ENCODE data around the gene EPSTI1.
A peak's percentile ranks its signal among the peaks of the same experiment; 100 is the strongest.
"Not testable (repeated sequence)": the region's sequence is repeated elsewhere in the genome, so short reads cannot be mapped to it uniquely, and the experiment has no call there.

The EPSTI1 gene

DNA sequence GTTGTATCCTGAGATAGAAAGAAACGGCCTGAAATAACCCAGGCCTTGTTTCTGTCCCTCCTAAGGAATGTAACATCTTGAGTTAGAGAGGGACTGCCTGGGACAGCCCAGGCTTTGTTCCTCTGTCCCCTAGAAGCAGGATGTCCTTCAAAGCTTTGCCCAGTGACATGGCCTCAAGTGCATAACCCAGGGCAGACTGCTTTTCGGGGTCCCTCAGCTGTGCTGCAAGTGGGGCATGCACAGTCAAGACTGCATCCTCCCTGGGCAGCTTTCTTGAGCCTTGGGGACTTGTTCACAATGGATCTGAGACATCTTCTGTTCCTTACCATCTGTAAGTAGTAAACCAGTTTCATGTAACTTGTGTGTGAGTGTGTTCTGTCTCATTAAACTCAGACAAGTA, 7.5 kb upstream of the EPSTI1 start:
- no peaks in the 10 kb centered on the region for H3K9me3 Mint-ChIP-seq
- H3K4me3 Mint-ChIP-seq, result no peak overlapping the region
- ATAC-seq (replicated peaks), result no peak
- H3K4me1 Mint-ChIP-seq (ENCODE audit: low read depth in 2 of 2), result no peaks in the 10 kb centered on the region
- no peak for DNase-seq
- peaks cover 2% of the 10 kb centered on the region for H3K36me3 Mint-ChIP-seq (ENCODE audit: insufficient read depth)
- no peak overlapping the region for H3K27ac Mint-ChIP-seq
- H3K27me3 Mint-ChIP-seq, result no peaks in the 10 kb centered on the region

DNA sequence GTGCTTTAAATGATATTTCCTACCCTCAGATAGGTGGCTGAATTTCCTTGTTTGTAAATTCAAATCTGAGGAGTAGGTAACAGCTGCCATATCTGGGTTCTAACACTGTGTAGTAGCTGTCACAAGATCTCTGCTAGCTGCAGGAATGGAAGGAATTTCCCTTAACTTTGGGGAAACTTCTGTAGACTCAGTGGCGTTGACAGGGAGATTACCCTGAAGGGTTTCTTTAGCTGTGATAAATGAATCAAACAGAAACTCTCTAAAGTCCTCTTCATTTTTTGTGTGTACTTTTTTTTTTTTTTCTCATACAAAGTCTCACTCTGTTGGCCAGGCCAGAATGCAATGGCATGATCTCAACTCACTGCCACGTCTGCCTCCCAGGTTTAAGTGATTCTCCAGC, 5.3 kb upstream of the EPSTI1 start:
- Mint-ChIP-seq H3K27me3 (no peaks in the 10 kb centered on the region), H3K27ac (no peak overlapping the region), H3K4me3 (no peak overlapping the region), H3K9me3 (no peaks in the 10 kb centered on the region), H3K36me3 (ENCODE audit: insufficient read depth) (peaks cover 3% of the 10 kb centered on the region), H3K4me1 (ENCODE audit: low read depth in 2 of 2) (peaks cover 7 to 11% of the 10 kb centered on the region in 2 donors)
- no peak for DNase-seq
- ATAC-seq (replicated peaks), result no peak

GRCh38 chr13:42996584-42996983, 4.5 kb upstream of the EPSTI1 start:
- ATAC-seq (replicated peaks), result no peak
- Mint-ChIP-seq H3K4me1 (ENCODE audit: low read depth in 2 of 2) (peaks cover 10 to 19% of the 10 kb centered on the region in 2 donors), H3K27ac (no peak overlapping the region), H3K9me3 (no peaks in the 10 kb centered on the region), H3K27me3 (no peaks in the 10 kb centered on the region), H3K4me3 (no peak overlapping the region), H3K36me3 (ENCODE audit: insufficient read depth) (peaks cover 10% of the 10 kb centered on the region)
- no peak for DNase-seq

- Mint-ChIP-seq H3K4me1 (ENCODE audit: low read depth in 2 of 2) (peaks cover 20 to 25% of the 10 kb centered on the region in 2 donors), H3K36me3 (ENCODE audit: insufficient read depth) (peaks cover 8% of the 10 kb centered on the region), H3K27me3 (no peaks in the 10 kb centered on the region), H3K27ac (peak overlapping the region in 1 of 2 donors; percentile 80), H3K4me3 (no peak overlapping the region), H3K9me3 (no peaks in the 10 kb centered on the region)
- DNase-seq (no peak), ATAC-seq (replicated peaks) (no peak)
These were observed 2.8 kb upstream of the EPSTI1 start for GRCh38 chr13:42994878-42995277.

GRCh38 chr13:42992764-42993122, 702 bp upstream of the EPSTI1 start:
- DNase-seq, result peak in 1 of 3 experiments; percentile 24
- Mint-ChIP-seq H3K9me3 (no peaks in the 10 kb centered on the region), H3K4me1 (ENCODE audit: low read depth in 2 of 2) (peaks cover 20 to 28% of the 10 kb centered on the region in 2 donors), H3K4me3 (peak overlapping the region; percentile 95 to 96), H3K27me3 (no peaks in the 10 kb centered on the region), H3K36me3 (ENCODE audit: insufficient read depth) (peaks cover 8% of the 10 kb centered on the region), H3K27ac (peak overlapping the region; percentile 99)
- ATAC-seq (replicated peaks), result no peak

- H3K36me3 Mint-ChIP-seq (ENCODE audit: insufficient read depth); ATAC-seq (replicated peaks); H3K9me3 Mint-ChIP-seq; H3K27me3 Mint-ChIP-seq: not testable (repeated sequence)
- Mint-ChIP-seq H3K27ac (peak overlapping the region; percentile 99), H3K4me1 (ENCODE audit: low read depth in 2 of 2) (peaks cover 20 to 28% of the 10 kb centered on the region in 2 donors), H3K4me3 (peak overlapping the region; percentile 95 to 96)
- peak in 1 of 3 experiments; percentile 6 for DNase-seq
These were observed 676 bp downstream of the EPSTI1 start for GRCh38 chr13:42991233-42991897.

DNA sequence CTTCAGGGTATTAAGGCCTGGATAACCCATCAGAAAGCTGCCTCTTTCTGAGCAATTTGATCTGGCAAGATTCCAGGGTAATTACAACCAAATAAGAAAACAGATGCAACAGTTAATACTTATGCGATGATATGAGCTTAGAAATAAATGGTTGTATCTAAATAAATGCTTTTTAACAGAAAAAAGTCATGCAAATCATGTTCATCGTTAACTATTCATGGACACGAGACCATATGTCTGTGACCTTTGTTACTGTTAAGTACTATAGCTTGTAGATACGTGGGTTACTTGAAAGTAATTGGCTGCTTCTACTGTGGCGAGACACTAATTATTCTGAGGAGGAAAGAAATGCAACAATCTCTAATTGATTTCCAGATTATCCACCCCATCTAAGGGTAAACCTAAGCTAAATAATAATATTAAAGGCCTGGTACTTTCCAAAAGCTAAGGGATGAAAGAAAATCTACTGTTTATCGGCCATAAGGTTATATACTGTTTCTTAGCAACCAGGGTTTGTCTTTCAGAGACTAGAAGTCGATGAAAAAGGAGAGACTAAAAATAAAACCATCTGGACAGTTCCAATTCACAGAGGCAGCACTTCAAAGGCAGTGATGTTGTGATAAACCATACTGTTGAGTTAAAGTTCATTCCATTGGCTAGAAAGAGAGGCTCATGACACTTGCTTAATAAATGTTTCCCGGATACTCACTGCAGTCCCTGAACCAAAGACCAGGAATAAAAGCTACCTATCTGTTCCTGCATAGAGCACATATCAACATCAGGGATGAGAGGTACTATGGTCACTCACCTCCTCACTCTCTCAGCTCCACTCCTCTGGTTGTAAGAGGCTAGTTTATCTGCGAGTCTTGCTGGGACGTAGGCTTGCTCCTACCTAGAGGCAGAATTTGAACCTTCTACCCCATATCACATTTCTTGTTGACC, 1.5 kb downstream of the EPSTI1 start:
- Mint-ChIP-seq H3K27me3 (no peaks in the 10 kb centered on the region), H3K36me3 (ENCODE audit: insufficient read depth) (peaks cover 8% of the 10 kb centered on the region), H3K4me1 (ENCODE audit: low read depth in 2 of 2) (peaks cover 20 to 33% of the 10 kb centered on the region in 2 donors), H3K27ac (peak overlapping the region; percentile 99), H3K4me3 (peak overlapping the region; percentile 95 to 96), H3K9me3 (no peaks in the 10 kb centered on the region)
- ATAC-seq (replicated peaks), result peak; percentile 20
- DNase-seq, result peak in 1 of 3 experiments; percentile 1

DNA sequence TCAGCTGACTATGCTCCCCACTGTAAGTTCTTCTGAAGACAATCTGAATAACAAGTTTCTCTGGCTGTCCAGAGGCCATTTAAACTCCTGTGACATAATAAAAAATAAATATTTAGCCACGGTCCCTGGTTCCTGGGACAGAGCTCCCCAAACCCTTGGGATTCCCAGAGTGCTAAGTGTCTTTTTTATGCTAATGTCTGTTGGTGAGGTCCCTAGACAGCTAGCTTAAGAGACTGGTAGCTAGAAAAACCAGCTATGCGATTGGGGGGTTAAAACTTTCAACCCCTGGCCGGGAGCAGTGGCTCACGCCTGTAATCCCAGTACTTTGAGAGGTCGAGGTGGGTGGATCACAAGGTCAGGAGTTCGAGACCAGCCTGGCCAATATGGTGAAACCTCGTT, 5.9 kb downstream of the EPSTI1 start:
- H3K4me3 Mint-ChIP-seq, result no peak overlapping the region
- H3K4me1 Mint-ChIP-seq (ENCODE audit: low read depth in 2 of 2), result peaks cover 9 to 34% of the 10 kb centered on the region in 2 donors
- no peaks in the 10 kb centered on the region for H3K27me3 Mint-ChIP-seq
- H3K27ac Mint-ChIP-seq, result no peak overlapping the region
- no peaks in the 10 kb centered on the region for H3K9me3 Mint-ChIP-seq
- DNase-seq (no peak), ATAC-seq (replicated peaks) (no peak)
- no peaks in the 10 kb centered on the region for H3K36me3 Mint-ChIP-seq (ENCODE audit: insufficient read depth)

GRCh38 chr13:42985312-42986175, 6.5 kb downstream of the EPSTI1 start:
- Mint-ChIP-seq H3K27me3 (no peaks in the 10 kb centered on the region), H3K4me3 (no peak overlapping the region), H3K9me3 (no peaks in the 10 kb centered on the region), H3K27ac (no peak overlapping the region), H3K4me1 (ENCODE audit: low read depth in 2 of 2) (peaks cover 6 to 34% of the 10 kb centered on the region in 2 donors), H3K36me3 (ENCODE audit: insufficient read depth) (no peaks in the 10 kb centered on the region)
- DNase-seq (no peak), ATAC-seq (replicated peaks) (no peak)

- H3K4me1 Mint-ChIP-seq (ENCODE audit: low read depth in 2 of 2), result peaks cover 7 to 32% of the 10 kb centered on the region in 2 donors
- peak overlapping the region in 1 of 2 donors; percentile 1 for H3K27ac Mint-ChIP-seq
- ATAC-seq (replicated peaks) (no peak), DNase-seq (no peak)
- no peak overlapping the region for H3K4me3 Mint-ChIP-seq
- H3K36me3 Mint-ChIP-seq (ENCODE audit: insufficient read depth), result no peaks in the 10 kb centered on the region
- H3K27me3 Mint-ChIP-seq, result no peaks in the 10 kb centered on the region
- no peaks in the 10 kb centered on the region for H3K9me3 Mint-ChIP-seq
These were observed 7.3 kb downstream of the EPSTI1 start for GRCh38 chr13:42984691-42985090.

- H3K27me3 Mint-ChIP-seq, result no peaks in the 10 kb centered on the region
- no peak for ATAC-seq (replicated peaks)
- no peak for DNase-seq
- H3K4me3 Mint-ChIP-seq, result no peak overlapping the region
- peaks cover 7 to 31% of the 10 kb centered on the region in 2 donors for H3K4me1 Mint-ChIP-seq (ENCODE audit: low read depth in 2 of 2)
- no peak overlapping the region for H3K27ac Mint-ChIP-seq
- H3K36me3 Mint-ChIP-seq (ENCODE audit: insufficient read depth), result peaks cover 3% of the 10 kb centered on the region
- H3K9me3 Mint-ChIP-seq, result no peaks in the 10 kb centered on the region
These were observed 8.0 kb downstream of the EPSTI1 start for GRCh38 chr13:42984026-42984425.

DNA sequence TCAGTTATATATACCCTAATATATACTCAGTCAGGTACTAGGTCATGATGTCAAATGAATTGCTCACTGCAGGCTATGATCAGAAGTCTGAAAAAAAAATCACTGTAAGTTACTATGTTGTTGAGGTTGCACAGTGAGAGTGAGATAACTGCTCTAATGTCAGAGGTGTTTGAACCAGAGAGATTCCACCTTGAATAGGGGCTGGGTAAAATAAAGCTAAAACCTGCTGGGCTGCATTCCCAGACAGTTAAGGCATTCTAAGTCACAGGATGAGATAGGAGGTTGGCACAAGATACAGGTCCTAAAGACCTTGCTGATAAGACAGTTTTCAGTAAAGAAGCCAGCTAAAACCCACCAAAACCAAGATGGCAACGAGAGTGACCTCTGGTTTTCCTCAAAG, 10.2 kb downstream of the EPSTI1 start:
- H3K36me3 Mint-ChIP-seq (ENCODE audit: insufficient read depth), result peaks cover 4% of the 10 kb centered on the region
- ATAC-seq (replicated peaks), result no peak
- no peaks in the 10 kb centered on the region for H3K9me3 Mint-ChIP-seq

DNA sequence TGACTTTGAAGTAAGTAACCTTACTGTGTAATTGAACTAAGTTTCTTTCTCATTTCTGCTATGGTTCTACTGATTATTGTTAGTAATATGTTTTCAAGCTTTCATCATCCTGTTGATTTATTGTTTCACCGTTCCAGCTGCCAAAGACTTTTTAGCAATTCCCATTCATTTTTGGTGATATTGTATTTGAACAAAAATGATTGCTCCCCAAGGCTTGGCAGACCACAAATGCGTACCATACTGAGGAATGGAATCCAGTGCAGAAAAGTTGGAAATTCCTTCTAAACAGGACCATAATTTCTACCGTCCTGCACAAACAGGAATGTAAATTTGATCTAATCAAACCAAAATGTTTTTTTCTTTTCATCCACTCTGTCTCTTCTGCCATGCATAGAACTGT, 10.7 kb downstream of the EPSTI1 start:
- Mint-ChIP-seq H3K27me3 (no peaks in the 10 kb centered on the region), H3K4me1 (ENCODE audit: low read depth in 2 of 2) (peaks cover 7 to 34% of the 10 kb centered on the region in 2 donors), H3K4me3 (no peak overlapping the region), H3K36me3 (ENCODE audit: insufficient read depth) (peaks cover 4% of the 10 kb centered on the region), H3K9me3 (no peaks in the 10 kb centered on the region), H3K27ac (no peak overlapping the region)
- DNase-seq, result no peak
- no peak for ATAC-seq (replicated peaks)

More for the DNA sequence above, 10.2 kb downstream of the EPSTI1 start:
- H3K4me3 Mint-ChIP-seq, result no peak overlapping the region
- H3K27ac Mint-ChIP-seq, result no peak overlapping the region
- peaks cover 7 to 34% of the 10 kb centered on the region in 2 donors for H3K4me1 Mint-ChIP-seq (ENCODE audit: low read depth in 2 of 2)
- no peaks in the 10 kb centered on the region for H3K27me3 Mint-ChIP-seq
- no peak for DNase-seq

All from effector memory CD8-positive, alpha-beta T cell (primary cell).